ENCODE results near the gene PFKFB2.

PFKFB2 gene

GRCh38 chr1:207089627-207090355 is 36.7 kb downstream of the PFKFB2 start:
- no peak for DNase-seq (ENCODE audit: low read depth)

- DNase-seq (ENCODE audit: low read depth): no peak
Measured at GRCh38 chr1:207091200-207091908, 38.3 kb downstream of the PFKFB2 start.

- DNase-seq (ENCODE audit: low read depth): no peak
Measured at GRCh38 chr1:207093944-207094343, 40.9 kb downstream of the PFKFB2 start.

- no peak for DNase-seq (ENCODE audit: low read depth)
Measured at GRCh38 chr1:207097871-207098324, 44.8 kb downstream of the PFKFB2 start.

GRCh38 chr1:207101720-207102119 is 48.6 kb downstream of the PFKFB2 start:
- DNase-seq (ENCODE audit: low read depth): no peak

GRCh38 chr1:207102146-207102545 is 49.1 kb downstream of the PFKFB2 start:
- DNase-seq (ENCODE audit: low read depth): no peak

GRCh38 chr1:207102659-207103058 is 49.6 kb downstream of the PFKFB2 start:
- DNase-seq (ENCODE audit: low read depth): no peak

GRCh38 chr1:207103892-207104373 is 50.9 kb downstream of the PFKFB2 start, which contains the start of gene C4BPA:
TSS of gene C4BPA (plus strand) at chr1:207104233. CDS start at chr1:207113026, 8,793 bp downstream.
- no peak for DNase-seq (ENCODE audit: low read depth)

- no peak for DNase-seq (ENCODE audit: low read depth)
Measured at GRCh38 chr1:207109004-207109403, 55.9 kb downstream of the PFKFB2 start.

- no peak for DNase-seq (ENCODE audit: low read depth)
Measured at GRCh38 chr1:207112616-207113296, 59.7 kb downstream of the PFKFB2 start.

- no peak for DNase-seq (ENCODE audit: low read depth)
Measured at GRCh38 chr1:207115269-207115668, 62.2 kb downstream of the PFKFB2 start.

GRCh38 chr1:207124389-207124788 is 71.3 kb downstream of the PFKFB2 start:
- no peak for DNase-seq (ENCODE audit: low read depth)

GRCh38 chr1:207128336-207128921 is 75.4 kb downstream of the PFKFB2 start:
- no peak for DNase-seq (ENCODE audit: low read depth)

- no peak for DNase-seq (ENCODE audit: low read depth)
Measured at GRCh38 chr1:207129053-207129452, 76.0 kb downstream of the PFKFB2 start.
